ENCODE measurements around the gene HMG20A.
A peak's percentile ranks its signal among the peaks of the same experiment; 100 is the strongest.

HMG20A gene

DNA sequence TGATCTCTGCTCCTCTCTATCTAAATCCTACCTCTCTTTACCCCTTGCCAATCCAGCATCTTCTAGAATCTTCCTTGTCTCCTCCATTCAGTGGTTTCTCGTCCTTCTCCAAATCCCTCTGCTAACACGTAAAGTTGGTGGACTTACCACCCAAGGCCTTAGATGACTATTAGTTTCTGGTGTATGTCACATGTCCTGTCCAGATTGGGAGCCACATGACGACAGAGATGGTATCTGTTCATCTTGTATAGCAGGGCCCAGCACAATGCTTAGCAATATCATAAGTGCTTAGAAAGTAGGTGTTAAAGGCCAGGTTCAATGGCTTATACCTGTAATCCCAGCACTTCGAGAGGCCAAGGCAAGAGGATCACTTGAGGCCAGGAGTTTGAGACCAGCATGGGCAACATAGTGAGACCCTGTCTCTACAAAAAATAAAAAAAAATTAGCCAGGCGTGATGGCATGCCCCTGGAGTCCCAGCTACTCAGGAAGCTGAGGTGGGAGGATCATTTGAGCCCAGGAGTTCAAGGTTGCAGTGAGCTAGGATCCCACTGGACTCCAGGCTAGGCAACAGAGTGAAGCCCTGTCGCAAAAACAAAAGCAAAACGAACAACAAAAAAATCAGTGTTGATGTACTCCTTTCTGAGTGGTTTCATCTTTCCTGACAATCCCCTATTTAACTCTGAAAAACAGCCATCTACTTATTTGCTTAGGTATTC, 81.8 kb downstream of the HMG20A start:
- DNase-seq, result no peak

DNA sequence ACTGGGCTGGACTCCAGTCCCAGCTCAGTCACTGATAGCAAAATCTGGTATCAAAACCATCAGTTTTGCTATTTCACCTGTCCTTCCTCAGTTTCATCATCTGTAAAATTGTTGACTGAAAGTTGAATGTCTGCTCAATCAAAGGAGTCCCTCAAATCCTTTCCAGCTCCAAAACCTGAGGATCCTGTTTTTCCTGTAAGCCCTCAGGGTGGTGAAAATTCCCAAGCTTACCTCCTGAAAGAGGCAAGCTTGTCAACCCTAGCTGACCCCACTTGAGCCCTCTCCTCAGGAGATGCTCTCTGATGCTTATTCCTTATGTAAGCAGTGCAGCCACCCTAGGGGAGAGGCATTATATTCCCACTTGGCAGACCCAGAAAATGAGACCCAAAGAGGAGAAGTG, 82.6 kb downstream of the HMG20A start:
- DNase-seq, result no peak

DNA sequence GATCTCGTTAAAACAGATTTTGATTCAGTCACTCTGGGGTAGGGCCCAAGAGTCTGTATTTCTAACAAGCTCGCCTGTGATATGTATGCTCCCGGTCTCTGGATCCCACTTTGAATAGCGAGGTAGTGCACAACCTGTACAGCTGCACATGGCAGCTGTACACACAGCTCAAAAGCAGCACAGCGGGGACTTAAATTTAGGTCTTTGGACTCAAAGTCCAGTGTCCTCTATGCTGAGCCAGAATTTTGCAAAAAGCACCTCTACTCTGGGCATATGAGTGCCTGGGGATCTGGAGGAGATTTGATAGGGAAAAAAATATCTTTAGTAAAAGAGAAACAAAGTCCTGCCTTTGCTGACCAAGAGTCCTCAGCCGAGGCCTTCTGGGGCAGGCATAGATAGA, 83.1 kb downstream of the HMG20A start:
- DNase-seq, result no peak

DNA sequence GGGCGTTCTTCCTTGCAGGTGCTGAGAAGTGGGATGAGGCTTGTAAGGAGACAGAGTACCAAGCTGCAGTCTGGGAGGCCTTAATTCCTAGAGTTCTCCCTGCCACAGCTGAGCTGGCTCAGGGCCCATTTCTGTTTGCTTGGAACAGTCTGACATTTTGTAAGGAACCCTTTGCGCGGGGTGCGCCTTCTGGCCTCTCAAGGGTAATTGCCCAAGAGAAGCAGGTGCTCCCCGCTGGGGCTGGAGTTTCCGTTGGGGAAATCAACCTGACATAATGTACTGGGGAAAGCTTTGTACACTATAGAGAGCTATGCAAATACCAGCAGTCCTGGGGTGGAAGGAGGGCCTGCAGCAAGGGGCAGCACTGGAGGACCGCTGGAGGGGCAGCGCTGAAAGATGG, 83.6 kb downstream of the HMG20A start:
- DNase-seq, result no peak

DNA sequence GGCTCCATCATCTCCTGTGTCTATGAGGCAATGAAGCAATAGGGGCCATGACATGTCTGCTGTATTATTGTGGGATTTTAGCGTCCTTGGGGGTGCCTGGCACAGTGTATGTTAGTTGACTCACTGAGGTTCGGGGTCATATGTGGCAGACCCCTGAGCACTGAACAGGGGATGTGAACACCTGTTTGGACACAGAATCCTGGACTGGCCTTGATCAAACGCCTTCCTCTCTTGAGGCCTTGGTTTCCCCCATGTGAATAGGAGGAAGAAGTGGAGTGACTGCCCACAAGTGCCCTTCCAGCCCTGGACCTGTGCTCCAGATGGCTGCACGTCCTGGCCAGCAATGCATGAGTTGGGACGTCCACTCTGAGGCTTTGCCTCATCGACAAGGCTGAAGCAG, 84.2 kb downstream of the HMG20A start:
- DNase-seq, result no peak

DNA sequence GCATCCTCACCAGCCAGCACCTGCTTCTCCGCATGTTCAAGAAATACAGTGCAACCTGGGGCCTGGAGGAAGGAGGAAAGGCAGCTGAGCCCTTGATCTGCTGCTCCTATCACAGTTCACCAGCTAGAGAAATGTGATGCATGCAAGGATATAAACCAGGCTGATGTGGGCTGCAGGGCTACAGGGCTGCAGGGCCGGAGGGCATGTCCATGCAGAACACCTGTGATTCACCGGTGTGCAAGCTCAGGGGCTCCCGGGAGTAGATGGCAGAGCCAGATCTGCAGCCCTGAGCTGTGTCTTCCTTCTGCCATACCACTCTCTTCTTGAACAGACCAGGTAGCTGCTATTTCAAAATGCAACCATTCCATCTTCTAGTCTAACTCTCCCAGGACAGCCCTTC, 84.9 kb downstream of the HMG20A start:
- DNase-seq, result no peak

DNA sequence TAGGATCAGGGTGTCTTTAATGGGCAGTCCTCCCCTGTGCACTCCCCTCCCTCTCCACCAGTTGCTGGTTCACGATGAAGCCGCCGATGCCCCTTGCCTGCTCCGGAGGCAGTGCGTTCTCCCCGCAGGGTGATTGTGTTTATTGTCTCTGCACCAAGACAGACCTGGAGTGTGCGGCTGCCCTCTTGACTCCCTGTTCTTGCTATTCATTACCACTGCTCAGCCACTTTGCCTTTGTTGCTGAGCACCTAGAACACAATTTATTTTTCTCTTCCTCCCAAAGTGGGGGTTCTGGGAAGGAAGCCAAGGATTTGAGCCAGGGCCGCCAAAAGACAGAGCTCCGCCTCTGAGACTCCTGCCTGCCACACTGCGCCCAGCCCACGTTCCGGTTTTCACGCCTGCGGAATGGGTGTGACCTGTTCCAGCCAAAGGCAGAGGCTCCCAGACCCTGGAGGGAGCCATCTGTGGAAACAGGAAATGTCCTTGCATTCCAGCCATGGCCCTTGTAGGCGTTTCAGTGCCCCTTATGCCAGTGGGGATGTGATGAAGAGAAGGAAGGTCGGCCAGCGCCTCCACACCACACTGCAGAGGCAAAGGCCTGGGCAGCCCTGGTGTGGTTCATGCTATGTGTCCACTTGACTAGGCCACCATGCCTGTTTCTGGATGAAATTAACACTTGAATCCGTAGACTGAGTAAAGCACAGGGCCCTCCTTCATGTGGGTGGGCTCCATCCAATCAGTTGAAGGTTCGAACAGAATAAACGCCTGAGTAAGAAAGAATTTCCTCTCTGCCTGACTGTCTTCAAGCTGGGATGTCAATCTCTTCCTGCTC, 85.8 kb downstream of the HMG20A start:
- no peak for DNase-seq

DNA sequence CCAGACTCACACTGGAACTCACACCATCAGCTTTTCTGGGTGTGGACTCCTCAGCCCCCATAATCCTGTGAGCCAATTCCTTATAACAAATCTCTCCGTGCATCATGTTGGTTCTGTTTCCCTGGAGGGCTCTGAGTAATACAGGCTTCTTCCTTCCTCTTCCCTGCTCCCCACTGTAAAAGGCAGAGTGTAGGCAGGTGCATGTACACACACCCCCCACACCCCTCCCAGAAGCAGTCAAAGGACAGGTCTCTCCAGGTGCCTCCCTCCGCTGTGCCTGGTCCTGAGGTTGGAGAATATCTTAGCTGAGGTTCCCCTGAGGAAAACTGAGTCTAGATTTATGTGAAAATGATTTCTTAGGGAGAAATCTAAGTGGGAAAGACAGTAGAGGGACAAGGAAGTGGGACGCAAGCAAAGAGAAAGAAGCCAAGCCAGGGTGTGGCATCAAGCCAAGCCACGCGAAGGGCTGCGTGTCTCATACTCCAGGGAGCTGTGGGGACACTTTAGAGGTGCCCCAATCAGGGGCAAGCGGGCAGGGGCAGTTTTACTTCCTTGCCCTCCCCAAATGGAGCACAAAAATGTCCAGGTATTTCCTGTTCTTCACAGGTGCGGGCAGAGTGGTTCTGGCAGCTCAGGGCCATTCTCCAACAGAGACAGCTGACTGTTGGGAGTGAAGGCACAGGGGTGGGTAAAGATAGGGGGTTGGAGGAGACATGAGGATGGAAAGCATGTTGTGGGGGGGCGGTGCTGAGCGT, 86.6 kb downstream of the HMG20A start:
- DNase-seq, result peak; percentile 38

DNA sequence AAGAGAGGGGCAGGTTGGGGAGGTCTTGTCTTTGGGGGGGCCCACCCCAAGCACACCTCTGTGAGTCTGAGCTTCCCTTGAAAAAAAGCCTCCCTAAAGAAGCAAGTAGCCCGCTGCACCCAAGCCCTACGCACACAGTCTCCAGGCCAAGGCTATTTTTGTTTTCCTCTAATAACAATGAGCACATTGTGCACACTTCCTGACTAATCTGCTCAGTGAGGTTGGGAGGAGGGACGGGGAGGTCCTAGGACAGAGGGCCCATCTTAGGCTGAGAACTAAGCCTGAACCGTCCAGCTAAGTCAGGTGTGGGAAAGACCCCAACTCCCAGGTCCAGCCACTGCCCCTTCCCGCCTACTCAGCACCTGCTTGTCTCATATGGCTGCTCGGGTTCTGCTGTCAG, 87.2 kb downstream of the HMG20A start:
- DNase-seq, result peak; percentile 38

DNA sequence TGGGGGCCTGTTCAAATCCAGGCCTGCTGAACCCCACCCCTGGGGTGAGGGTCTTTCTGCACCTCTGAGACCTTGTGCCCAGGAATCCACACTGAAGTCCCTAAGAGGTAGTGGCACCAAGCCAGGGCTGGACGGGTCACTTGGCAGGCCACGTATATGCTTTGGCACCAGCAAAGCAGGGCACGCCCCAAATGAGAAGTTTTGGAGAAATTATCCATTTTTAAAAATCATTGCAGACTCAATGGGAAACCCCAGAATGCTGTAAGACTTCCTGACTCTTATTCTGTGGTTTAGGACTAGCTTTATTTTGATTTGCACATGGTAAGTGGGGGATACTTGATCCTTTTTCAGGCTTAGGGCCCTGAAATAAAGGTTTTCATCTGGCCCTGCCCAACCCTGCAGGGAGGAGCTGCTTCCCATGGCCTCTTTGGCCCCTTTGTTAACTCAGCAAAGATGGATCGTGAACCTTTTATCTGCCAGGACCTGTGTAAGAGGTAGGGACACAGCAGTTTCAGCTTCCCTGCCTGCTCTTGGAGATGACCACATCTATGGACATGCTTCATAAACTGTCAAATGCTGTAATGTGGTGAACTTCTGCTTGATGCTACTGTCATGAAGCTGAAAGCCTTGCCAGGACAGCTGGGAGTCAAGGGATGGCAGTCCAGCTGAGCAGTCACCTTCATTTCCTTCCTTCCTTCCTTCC, 88.0 kb downstream of the HMG20A start:
- DNase-seq, result no peak

DNA sequence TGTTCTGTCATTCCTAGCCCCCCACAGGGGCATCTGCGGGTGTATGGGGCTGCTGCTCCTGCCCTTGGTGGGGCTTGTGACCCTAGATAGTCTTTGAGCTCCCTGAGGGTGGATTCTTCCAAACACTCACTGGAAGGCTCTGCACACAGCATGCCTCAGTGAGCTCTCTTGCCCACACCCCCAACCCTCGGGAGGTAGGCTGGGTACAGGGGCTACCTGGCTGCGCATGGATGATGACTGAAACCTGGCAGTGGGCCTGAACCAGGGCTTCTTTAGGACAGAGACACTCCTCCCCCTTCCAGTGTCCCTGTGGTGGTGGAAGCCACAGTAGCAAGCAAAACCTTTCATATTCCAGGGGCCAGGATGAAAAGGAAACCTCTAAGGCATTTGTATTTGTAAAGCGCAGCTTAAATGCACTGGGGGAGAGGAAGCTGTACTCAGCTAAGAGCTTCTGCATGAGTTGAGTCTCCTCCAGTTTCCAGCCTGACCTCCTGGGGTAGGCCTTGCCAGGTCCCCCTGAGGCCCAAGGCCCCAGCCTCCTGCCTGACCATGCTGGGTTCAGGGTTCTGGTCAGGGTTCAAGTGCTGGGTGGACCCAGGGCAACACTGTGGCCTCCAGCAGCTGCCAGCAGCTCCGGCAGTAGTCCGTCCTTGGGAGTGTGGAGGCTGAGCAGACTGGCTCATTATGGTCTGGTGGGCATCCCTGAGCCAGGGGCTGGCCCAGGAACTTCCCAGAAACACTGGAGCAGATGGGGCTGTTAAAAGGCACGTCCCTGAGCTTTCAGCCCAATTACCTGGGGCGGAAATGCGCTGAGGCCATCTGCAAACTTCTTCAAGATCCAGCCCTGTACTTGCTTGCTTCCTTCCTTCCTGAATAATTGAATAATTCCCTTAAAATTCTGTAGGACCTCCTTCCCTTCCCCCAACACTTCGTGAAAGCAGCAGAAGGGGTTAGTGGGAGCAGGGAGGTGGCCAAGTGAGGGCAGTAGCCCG, 89.7 kb downstream of the HMG20A start:
- no peak for DNase-seq

DNA sequence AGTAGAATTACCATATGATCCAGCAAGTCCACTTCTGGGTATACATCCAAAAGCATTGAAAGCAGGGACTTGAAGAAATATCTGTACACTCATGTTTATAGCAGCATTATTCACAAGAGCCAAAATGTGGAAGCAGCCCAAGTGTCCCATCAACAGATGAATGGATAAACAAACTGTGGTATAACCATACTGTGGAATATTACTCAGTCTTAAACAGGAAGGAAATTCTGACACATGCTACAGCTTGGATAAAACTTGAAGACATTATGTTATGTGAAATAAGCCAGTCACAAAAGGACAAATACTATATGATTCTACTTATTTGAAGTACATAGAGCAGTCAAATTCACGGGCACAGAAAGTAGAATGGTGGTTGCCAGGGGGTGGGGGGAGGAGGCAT, 91.2 kb downstream of the HMG20A start:
- no peak for DNase-seq

DNA sequence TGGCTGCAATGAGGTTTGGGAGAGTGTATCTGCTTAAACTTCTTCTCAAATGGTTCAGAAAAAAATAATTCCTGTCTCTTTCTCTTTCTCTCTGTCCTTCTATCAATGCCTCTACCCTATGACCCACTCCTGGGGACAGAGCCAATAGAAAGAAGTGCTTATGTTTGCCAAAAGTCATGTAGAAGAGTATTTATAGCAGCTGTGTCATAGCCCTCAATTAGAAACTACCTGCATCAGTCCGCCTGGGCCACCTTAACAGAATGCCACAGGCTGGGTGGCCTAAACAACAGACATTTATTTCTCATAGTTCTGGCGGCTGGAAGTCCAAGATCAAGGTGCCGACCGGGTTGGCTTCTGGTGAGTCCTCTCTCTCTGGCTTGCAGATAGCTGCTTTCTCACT, 92.5 kb downstream of the HMG20A start:
- no peak for DNase-seq

DNA sequence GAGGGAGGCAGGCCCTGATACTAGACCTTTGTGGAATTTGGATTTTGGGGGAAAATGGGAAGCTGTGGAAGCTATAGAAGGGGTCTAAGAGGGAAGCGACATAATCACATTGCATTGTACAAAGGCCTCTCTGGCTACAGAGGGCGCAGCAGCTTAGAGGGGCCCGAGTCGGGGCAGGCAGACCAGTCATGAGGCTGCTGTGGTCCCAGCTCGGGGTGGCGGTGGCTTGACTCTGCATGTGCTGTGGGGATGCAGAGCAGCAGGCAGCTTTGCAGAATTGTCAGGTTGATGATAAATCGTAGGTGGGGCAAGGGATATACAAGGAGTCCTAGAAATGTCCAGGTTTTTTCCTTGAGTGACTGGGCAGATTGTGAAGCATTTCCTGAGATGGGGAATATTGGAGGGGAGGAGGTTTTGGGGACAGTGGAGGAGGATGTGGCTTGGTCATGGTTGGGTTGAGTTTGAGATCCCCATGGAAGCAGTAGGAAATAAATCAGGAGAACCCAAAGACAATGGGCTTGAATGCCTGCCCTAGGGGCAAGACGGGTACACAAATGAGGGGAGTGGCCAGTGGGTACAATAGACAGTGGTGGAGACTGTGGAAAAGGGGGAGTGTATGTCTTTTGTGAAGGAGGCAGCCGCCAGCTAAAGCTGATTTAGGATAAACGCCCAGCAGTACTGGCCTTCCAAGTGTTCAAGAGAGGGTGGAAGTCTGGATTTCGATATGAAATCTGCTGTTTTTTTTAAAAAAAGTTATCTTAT, 94.1 kb downstream of the HMG20A start:
- no peak for DNase-seq

DNA sequence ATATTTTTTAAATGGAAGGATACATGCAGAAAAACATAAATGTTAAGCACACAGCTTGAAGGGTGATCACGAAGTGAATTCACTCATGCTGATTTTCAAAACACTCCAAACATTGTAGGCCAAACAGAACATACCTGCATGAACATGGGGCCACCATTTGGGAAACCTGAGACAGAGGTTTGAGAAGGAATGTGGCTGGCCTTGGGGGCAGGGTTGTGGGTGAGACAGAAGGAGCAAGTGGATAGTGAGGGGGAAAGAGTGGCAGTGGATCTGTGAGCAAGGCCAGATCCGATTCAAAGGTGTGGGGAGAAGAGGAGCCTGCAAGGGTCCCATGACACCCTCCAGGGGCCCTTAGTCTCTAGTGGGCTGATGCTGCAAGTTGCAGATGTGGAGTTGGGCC, 94.9 kb downstream of the HMG20A start:
- no peak for DNase-seq

DNA sequence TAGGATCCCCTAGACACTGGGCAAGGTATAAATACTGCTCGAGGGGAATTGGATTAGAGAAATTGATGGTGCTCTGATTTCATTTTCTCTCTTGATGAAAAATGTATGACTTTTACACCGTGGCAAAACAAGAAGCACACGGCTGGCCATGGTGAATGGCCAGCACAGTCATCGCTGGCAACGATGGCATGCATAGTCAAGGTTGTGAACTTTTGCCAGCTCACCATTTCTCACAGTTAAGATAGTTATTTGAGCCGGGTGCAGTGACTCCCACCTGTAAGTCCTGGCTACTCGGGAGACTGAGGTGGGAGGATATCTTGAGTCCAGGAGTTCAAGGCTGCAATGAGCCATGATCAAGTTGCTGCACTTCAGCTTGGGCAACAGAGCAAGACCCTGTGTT, 95.4 kb downstream of the HMG20A start:
- no peak for DNase-seq

DNA sequence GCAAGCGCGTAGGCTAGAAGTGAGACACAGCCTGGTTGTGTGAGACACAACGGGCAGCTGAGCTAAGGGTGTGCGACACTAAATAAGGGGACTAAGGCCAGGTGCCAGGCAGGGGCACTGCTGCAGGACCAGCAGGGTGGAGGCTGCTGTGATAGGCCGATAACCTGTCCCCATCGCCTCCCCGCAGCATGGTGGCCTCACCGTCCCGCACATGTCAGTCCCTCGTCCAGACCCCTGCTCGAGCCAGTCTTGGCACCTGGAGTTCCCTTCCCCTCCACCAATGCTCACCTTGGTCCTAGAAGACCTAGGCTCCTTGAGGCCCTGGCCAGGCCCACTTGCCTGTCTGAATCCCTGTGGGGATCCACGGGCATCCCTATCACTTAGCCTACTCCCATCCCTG, 96.1 kb downstream of the HMG20A start:
- DNase-seq, result no peak

DNA sequence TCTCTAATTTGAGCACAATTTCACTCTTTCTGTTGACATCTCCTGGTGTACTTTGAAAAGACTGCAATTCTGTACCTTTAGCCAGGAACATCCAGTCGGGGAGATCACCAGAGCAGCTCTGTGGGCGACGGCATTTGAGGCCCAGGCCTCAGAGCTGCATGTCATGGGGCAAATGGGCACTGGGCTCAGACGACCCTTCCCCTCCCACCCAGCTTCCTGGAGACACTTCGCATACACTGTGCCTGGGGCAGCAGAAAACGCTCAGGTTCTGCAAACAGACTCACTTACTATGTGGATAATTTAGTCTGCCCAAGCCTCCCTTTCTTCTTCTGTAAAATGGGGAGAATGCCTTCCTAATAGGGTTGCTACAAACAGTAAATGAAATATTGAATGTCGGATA, 96.9 kb downstream of the HMG20A start:
- DNase-seq, result no peak

DNA sequence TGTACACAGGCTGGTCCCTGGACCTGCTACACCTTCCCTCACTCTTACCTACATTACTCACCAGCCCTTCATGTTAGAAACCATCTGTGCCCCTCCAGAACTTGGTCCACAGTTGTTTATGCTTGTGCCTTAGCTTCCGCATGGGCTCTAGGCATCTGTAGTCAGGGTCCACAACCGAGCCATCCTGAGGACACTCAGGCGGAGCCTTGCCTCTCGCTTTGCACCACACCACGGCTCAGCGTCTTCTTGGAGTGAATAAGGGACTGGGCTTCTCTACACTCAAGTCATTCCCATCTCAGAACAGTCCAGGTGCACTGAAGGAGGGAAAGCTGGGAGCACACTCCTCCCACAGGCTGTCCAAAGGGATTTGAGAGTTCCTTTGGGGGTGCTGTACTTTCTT, 97.8 kb downstream of the HMG20A start:
- no peak for DNase-seq

DNA sequence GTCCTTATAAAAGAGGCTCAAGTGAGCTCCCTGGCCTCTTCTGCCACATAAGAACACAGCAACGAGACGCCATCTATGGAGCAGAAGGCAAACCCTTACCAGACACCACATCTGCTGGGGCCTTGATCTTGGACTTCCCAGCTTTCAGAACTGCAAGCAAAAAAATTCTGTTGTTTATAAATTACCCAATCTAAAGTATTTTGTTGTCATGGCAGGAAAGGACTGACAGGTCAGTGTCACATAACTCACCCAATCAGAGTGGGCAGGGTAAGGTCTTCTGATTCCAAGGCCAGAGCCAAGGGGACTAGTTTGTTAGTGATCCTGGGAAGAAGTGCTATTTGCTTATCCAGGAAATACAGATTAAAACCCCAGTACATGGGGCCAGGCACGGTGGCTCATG, 98.9 kb downstream of the HMG20A start:
- DNase-seq, result no peak

DNA sequence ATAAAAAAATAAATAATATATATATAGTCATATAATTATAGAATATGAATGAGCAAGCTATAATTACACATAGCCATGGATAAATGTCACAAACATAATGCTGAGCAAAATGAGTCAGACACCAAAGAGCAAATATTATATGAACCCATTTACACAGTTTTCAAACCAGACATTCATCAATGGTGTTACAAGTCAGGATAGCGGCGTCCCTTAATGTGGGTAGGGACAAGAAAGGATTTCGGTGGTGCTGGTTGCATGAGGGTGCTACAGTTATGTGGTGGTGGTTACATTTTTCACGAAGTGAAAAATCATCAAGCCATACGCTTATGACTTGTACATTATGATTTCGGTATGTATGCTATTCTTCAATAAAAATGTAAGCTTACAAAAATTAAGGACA, 100.5 kb downstream of the HMG20A start:
- no peak for DNase-seq
